Mesenchymal stem cell (in vitro differentiated cells and primary cell): ENCODE data around the gene RBM22.
A peak's percentile ranks its signal among the peaks of the same experiment; 100 is the strongest.

Source experiments
- DNase-seq: peaks from one replicate; pipeline ENCODE4 v3.0.0-alpha.2; 2013
- H2AFZ ChIP-seq: one replicate; pipeline ENCODE4 v1.6.1; 2013; ENCODE audit warnings: low read depth, mild to moderate bottlenecking, control low read depth, inconsistent platforms, low read length, moderate library complexity
- H2AK5ac ChIP-seq: 2 replicates; pipeline ENCODE4 v1.6.1; 2013; ENCODE audit warnings: low read length, moderate library complexity, mild to moderate bottlenecking, inconsistent platforms; ENCODE audit not compliant: severe bottlenecking
- H2BK120ac ChIP-seq: one replicate; pipeline ENCODE4 v1.6.1; 2013; ENCODE audit warnings: low read depth, mild to moderate bottlenecking, inconsistent platforms, low read length, moderate library complexity
- H2BK12ac ChIP-seq, 2 experiments: one replicate each; pipeline ENCODE4 v1.6.1; 2013; ENCODE audit warnings: inconsistent platforms in 2 of 2, low read length in 2 of 2, mild to moderate bottlenecking in 2 of 2, moderate library complexity in 2 of 2, control low read depth in 1 of 2
- H2BK15ac ChIP-seq: one replicate; pipeline ENCODE4 v1.6.1; 2013; ENCODE audit warnings: mild to moderate bottlenecking, low read depth, inconsistent platforms; ENCODE audit not compliant: poor library complexity, severe bottlenecking
- H2BK5ac ChIP-seq: 2 replicates; pipeline ENCODE4 v1.6.1; 2013; ENCODE audit warnings: low read depth, mild to moderate bottlenecking, low read length, control low read depth, inconsistent platforms; ENCODE audit not compliant: poor library complexity, severe bottlenecking
- H3K14ac ChIP-seq, 2 experiments: one replicate each; pipeline ENCODE4 v1.6.1; 2013; ENCODE audit warnings: inconsistent platforms in 2 of 2, low read length in 2 of 2, control low read depth in 1 of 2, mild to moderate bottlenecking in 1 of 2, moderate library complexity in 1 of 2
- H3K18ac ChIP-seq, 2 experiments: one replicate each; pipeline ENCODE4 v1.6.1; 2013; ENCODE audit warnings: inconsistent platforms in 2 of 2, low read length in 2 of 2, control low read depth in 1 of 2, low read depth in 1 of 2, mild to moderate bottlenecking in 1 of 2
- H3K23ac ChIP-seq, 2 experiments: one replicate each; pipeline ENCODE4 v1.6.1; 2013; ENCODE audit warnings: inconsistent platforms in 2 of 2, low read length in 2 of 2, mild to moderate bottlenecking in 2 of 2, moderate library complexity in 2 of 2, control low read depth in 1 of 2
- H3K27ac ChIP-seq: 2 replicates; pipeline ENCODE4 v1.5.1; 2013; ENCODE audit warnings: mild to moderate bottlenecking, moderate library complexity, low read length, control low read depth, inconsistent platforms; ENCODE audit not compliant: poor library complexity, severe bottlenecking
- H3K27me3 ChIP-seq, 2 experiments: 2 replicates each; pipeline versions ENCODE4 v1.6.1 to v1.7.0; 2013; ENCODE audit warnings: low read length in 2 of 2, mild to moderate bottlenecking in 2 of 2, moderate library complexity in 2 of 2, control low read depth in 1 of 2, inconsistent platforms in 1 of 2; ENCODE audit not compliant: control insufficient read depth in 1 of 2, insufficient read depth in 1 of 2
- H3K36me3 ChIP-seq, 2 experiments: 2 replicates each; pipeline versions ENCODE4 v1.6.1 to v1.7.0; 2013; ENCODE audit warnings: low read length in 2 of 2, control low read depth in 1 of 2, inconsistent platforms in 1 of 2, low read depth in 1 of 2, mild to moderate bottlenecking in 1 of 2; ENCODE audit not compliant: insufficient read depth in 2 of 2, control insufficient read depth in 1 of 2
- H3K4ac ChIP-seq, 2 experiments: one replicate each; pipeline ENCODE4 v1.6.1; 2013; ENCODE audit warnings: inconsistent platforms in 2 of 2, low read length in 2 of 2, mild to moderate bottlenecking in 2 of 2, moderate library complexity in 2 of 2, control low read depth in 1 of 2, low read depth in 1 of 2
- H3K4me1 ChIP-seq: 2 replicates; pipeline ENCODE4 v1.6.1; 2013; ENCODE audit warnings: low read depth, low read length, control low read depth; ENCODE audit not compliant: control insufficient read depth, insufficient read depth
- H3K4me2 ChIP-seq: 2 replicates; pipeline ENCODE4 v1.6.1; 2013; ENCODE audit warnings: low read length, mild to moderate bottlenecking, inconsistent platforms; ENCODE audit not compliant: poor library complexity, severe bottlenecking
- H3K4me3 ChIP-seq, 2 experiments: 2 replicates each; pipeline versions ENCODE4 v1.5.1 to v1.7.0; 2013; ENCODE audit warnings: low read length in 2 of 2, mild to moderate bottlenecking in 2 of 2, control low read depth in 1 of 2, low read depth in 1 of 2; ENCODE audit not compliant: insufficient read depth in 1 of 2
- H3K79me1 ChIP-seq: replicated peaks from 2 replicates; pipeline ENCODE4 v1.6.1; 2013; ENCODE audit warnings: mild to moderate bottlenecking, control low read depth, low read length, inconsistent platforms; ENCODE audit not compliant: poor library complexity, severe bottlenecking
- H3K9ac ChIP-seq: 2 replicates; pipeline ENCODE4 v1.7.0; 2013; ENCODE audit warnings: mild to moderate bottlenecking, low read length, moderate library complexity
- H3K9me3 ChIP-seq: 2 replicates; pipeline ENCODE4 v1.7.0; 2013; ENCODE audit warnings: mild to moderate bottlenecking, low read length; ENCODE audit not compliant: control insufficient read depth
- H4K8ac ChIP-seq: one replicate; pipeline ENCODE4 v1.6.1; 2013; ENCODE audit warnings: inconsistent platforms, mild to moderate bottlenecking, low read length, moderate library complexity
- H4K91ac ChIP-seq: one replicate; pipeline ENCODE4 v1.6.1; 2013; ENCODE audit warnings: mild to moderate bottlenecking, low read length, inconsistent platforms
- WGBS: methylation state at CpG from one replicate; pipeline ENCODE4 v1.1.7; 2013; ENCODE audit warnings: mixed read lengths; 5-methylcytosine and 5-hydroxymethylcytosine counted together

The RBM22 gene

DNA sequence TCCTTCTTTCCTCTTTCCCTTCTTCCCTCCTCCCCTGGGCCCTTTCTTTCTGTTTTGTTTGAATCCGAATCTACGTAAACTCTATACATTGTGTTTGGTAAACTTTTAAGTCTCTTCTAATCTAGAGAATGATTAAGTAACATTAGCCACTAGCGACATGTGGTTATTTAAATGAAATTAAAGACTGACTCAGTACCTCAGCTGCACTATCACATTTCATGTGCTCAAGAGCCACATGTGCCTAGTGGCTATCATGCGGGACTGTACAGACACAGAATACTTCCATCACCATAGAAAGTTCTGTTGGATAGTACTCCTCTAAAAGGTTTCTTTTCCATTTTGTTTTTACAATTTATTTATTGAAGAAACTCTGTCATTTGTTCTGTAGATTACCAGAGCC, 29.0 kb upstream of the RBM22 start:
- 80% methylated on average over 1 of the region's 4 CpGs for WGBS
- H3K4ac ChIP-seq = no peak overlapping the region
- no peak overlapping the region for H3K18ac ChIP-seq
- H3K36me3 ChIP-seq = peaks cover 14 to 92% of the 10 kb centered on the region in 2 experiments
- no peak overlapping the region for H3K23ac ChIP-seq
- no peak overlapping the region for H3K9ac ChIP-seq
- no peak overlapping the region for H3K27ac ChIP-seq
- no peak overlapping the region for H2BK12ac ChIP-seq
- H3K4me1 ChIP-seq = no peaks in the 10 kb centered on the region
- no peaks in the 10 kb centered on the region for H3K9me3 ChIP-seq
- H3K4me3 ChIP-seq = no peak overlapping the region
- no peak overlapping the region for H2BK15ac ChIP-seq
- H2BK120ac ChIP-seq = no peak overlapping the region
- H4K91ac ChIP-seq = no peak overlapping the region
- no peak overlapping the region for H3K4me2 ChIP-seq
- H2BK5ac ChIP-seq = no peak overlapping the region
- H3K14ac ChIP-seq = no peak overlapping the region
- no peak overlapping the region for H4K8ac ChIP-seq
- H2AFZ ChIP-seq = no peak overlapping the region
- peaks cover 17% of the 10 kb centered on the region for H3K79me1 ChIP-seq
- no peaks in the 10 kb centered on the region for H3K27me3 ChIP-seq
- DNase-seq = no peak
- no peak overlapping the region for H2AK5ac ChIP-seq

GRCh38 chr5:150723845-150724244, 23.0 kb upstream of the RBM22 start:
- Histone ChIP-seq H3K4me3 (no peak overlapping the region), H4K8ac (no peak overlapping the region), H2BK5ac (no peak overlapping the region), H2BK12ac (no peak overlapping the region), H4K91ac (no peak overlapping the region), H3K27me3 (no peaks in the 10 kb centered on the region), H2AK5ac (no peak overlapping the region), H3K36me3 (peaks cover 11 to 94% of the 10 kb centered on the region in 2 experiments), H2BK15ac (no peak overlapping the region), H3K18ac (no peak overlapping the region), H3K14ac (no peak overlapping the region), H3K27ac (no peak overlapping the region), H3K79me1 (peaks cover 5% of the 10 kb centered on the region), H3K23ac (no peak overlapping the region), H3K4ac (no peak overlapping the region), H2AFZ (no peak overlapping the region), H3K4me1 (no peaks in the 10 kb centered on the region), H3K9ac (no peak overlapping the region), H2BK120ac (no peak overlapping the region), H3K4me2 (no peak overlapping the region), H3K9me3 (no peaks in the 10 kb centered on the region)
- no peak for DNase-seq
- 86% methylated on average over 1 of the region's 2 CpGs for WGBS

DNA sequence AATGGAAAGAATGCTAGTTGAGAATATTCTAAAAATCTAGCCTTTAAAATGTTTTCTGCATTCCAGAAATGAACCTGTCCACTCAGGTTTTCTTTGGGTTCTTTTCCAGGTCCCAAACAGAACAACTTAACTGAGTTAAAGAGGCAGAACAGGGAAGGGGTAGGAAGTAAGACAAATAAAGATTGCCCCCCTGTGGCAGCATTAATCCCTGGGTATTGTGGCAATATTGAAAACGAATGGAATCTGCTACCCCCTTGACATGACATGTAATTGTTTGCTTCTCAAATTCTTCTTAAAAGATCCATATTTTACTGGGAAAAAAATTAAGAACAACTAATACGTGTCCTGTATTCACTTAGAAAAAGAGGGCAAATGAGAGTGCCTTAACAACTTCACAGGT, 9.3 kb upstream of the RBM22 start:
- no peak overlapping the region for H2BK120ac ChIP-seq
- 71% methylated on average over 1 of the region's 2 CpGs for WGBS
- no peaks in the 10 kb centered on the region for H3K27me3 ChIP-seq
- H4K91ac ChIP-seq = no peak overlapping the region
- H3K14ac ChIP-seq = no peak overlapping the region
- H2AFZ ChIP-seq = no peak overlapping the region
- DNase-seq = peak; percentile 22
- H3K9me3 ChIP-seq = no peaks in the 10 kb centered on the region
- H3K18ac ChIP-seq = no peak overlapping the region
- H2AK5ac ChIP-seq = no peak overlapping the region
- H3K9ac ChIP-seq = no peak overlapping the region
- no peak overlapping the region for H3K27ac ChIP-seq
- peaks cover 36 to 88% of the 10 kb centered on the region in 2 experiments for H3K36me3 ChIP-seq
- no peak overlapping the region for H4K8ac ChIP-seq
- no peak overlapping the region for H2BK5ac ChIP-seq
- no peaks in the 10 kb centered on the region for H3K4me1 ChIP-seq
- no peak overlapping the region for H2BK15ac ChIP-seq
- no peak overlapping the region for H3K4me3 ChIP-seq
- H3K23ac ChIP-seq = no peak overlapping the region
- peaks cover 3% of the 10 kb centered on the region for H3K79me1 ChIP-seq
- H3K4me2 ChIP-seq = no peak overlapping the region
- no peak overlapping the region for H2BK12ac ChIP-seq
- H3K4ac ChIP-seq = no peak overlapping the region

- no peak for DNase-seq
- no peak overlapping the region for H2BK12ac ChIP-seq
- no peak overlapping the region for H3K4me3 ChIP-seq
- no peak overlapping the region for H2BK5ac ChIP-seq
- no peak overlapping the region for H4K8ac ChIP-seq
- H3K4me2 ChIP-seq = no peak overlapping the region
- H2AK5ac ChIP-seq = no peak overlapping the region
- H3K27me3 ChIP-seq = no peaks in the 10 kb centered on the region
- H3K4ac ChIP-seq = no peak overlapping the region
- H3K14ac ChIP-seq = no peak overlapping the region
- no peak overlapping the region for H2BK15ac ChIP-seq
- no peak overlapping the region for H3K9ac ChIP-seq
- no peaks in the 10 kb centered on the region for H3K79me1 ChIP-seq
- H3K18ac ChIP-seq = no peak overlapping the region
- no peaks in the 10 kb centered on the region for H3K9me3 ChIP-seq
- H3K27ac ChIP-seq = no peak overlapping the region
- H3K36me3 ChIP-seq = peaks cover 18 to 58% of the 10 kb centered on the region in 2 experiments
- H2BK120ac ChIP-seq = no peak overlapping the region
- no peaks in the 10 kb centered on the region for H3K4me1 ChIP-seq
- WGBS = 78% methylated on average over 4 of the region's 4 CpGs
- H3K23ac ChIP-seq = no peak overlapping the region
- H2AFZ ChIP-seq = no peak overlapping the region
- no peak overlapping the region for H4K91ac ChIP-seq
Observed at GRCh38 chr5:150706776-150707390, 6.0 kb upstream of the RBM22 start.
